Upper lobe of left lung (tissue), 6 donors: Measurements from ENCODE around the gene SPOP. TPM values are rescaled to one million over a fixed set of nuclear protein-coding genes. Genes with fewer than 3 reads are reported as not detected.
A peak's percentile ranks its signal among the peaks of the same experiment; 100 is the strongest.
"Not testable (repeated sequence)": the region's sequence is repeated elsewhere in the genome, so short reads cannot be mapped to it uniquely, and the experiment has no call there.

Source experiments
- ATAC-seq, 2 donors: fragments of 200-7000 bp; cut with Tn5 transposase; one replicate each; pipeline ENCODE4 v1.9.1; 2022; ENCODE audit warnings: mild to moderate bottlenecking in 2 of 2, moderate library complexity in 2 of 2; ENCODE audit not compliant: low FRiP score in 2 of 2
- DNase-seq, 2 donors: peaks; one replicate each; pipeline ENCODE4 v3.0.0-alpha.2; 2019 to 2020
- H3K27ac ChIP-seq, 4 donors: fragments of 200-600 bp; sonication (generic); one replicate each; pipeline ENCODE4 v1.5.1; 2016 to 2019
- H3K27me3 ChIP-seq, 4 donors: fragments of 200-600 bp; sonication (generic); one replicate each; pipeline ENCODE4 v1.5.1; 2017 to 2019
- H3K36me3 ChIP-seq, 4 donors: fragments of 200-600 bp; sonication (generic); one replicate each; pipeline ENCODE4 v1.5.1; 2016 to 2019
- H3K4me1 ChIP-seq, 4 donors: fragments of 200-600 bp; sonication (generic); one replicate each; pipeline ENCODE4 v1.5.1; 2018 to 2019
- H3K4me3 ChIP-seq, 4 donors: fragments of 200-600 bp; sonication (generic); one replicate each; pipeline ENCODE4 v1.5.1; 2017 to 2019; ENCODE audit warnings: mild to moderate bottlenecking in 2 of 4, moderate library complexity in 1 of 4
- H3K9me3 ChIP-seq, 4 donors: fragments of 200-600 bp; sonication (generic); one replicate each; pipeline ENCODE4 v1.5.1; 2018 to 2019
- EP300 ChIP-seq, 4 donors: sonication (generic); formaldehyde crosslinking; IDR thresholded peaks; one replicate each; pipeline ENCODE4 v1.5.1; 2017; ENCODE audit warnings: antibody characterized with exemption in 4 of 4, control low read depth in 2 of 4
- POLR2A ChIP-seq, 4 donors: fragments of 450-650 bp; IDR thresholded peaks; one replicate each; pipeline ENCODE4 v1.5.1; 2016 to 2017; ENCODE audit warnings: antibody characterized with exemption in 4 of 4, mild to moderate bottlenecking in 2 of 4
- POLR2AphosphoS5 ChIP-seq, 2 donors: sonication (generic); formaldehyde crosslinking; IDR thresholded peaks; one replicate each; pipeline ENCODE4 v1.5.1; 2017; ENCODE audit warnings: antibody characterized with exemption in 2 of 2
- WGBS, 2 donors: methylation state at CpG; one replicate each; pipeline ENCODE4 v1.1.5; 2017 to 2018; 5-methylcytosine and 5-hydroxymethylcytosine counted together
- total RNA-seq, 6 donors: library from RNA; depleted of rRNA in 4 of 6; stranded (reverse); fragments of >200 nt in 4 of 6; gene quantifications; one replicate each; pipeline versions ENCODE4 v1.1.0 to v1.2.1, GENCODE V29; 2016 to 2021
- TF ChIP-seq, protein P1 (sequence below), 6 experiments: fragments of 450-650 bp in 4 of 6; fragments of 200-600 bp in 2 of 6; sonication (generic) in 2 of 6; IDR thresholded peaks; one replicate each; pipeline ENCODE4 v1.5.1; 2016 to 2019; ENCODE audit warnings: antibody characterized with exemption in 6 of 6
- donor health status: DM: no; HTN: no; CAD: no; lungs with moderate emphysema.
- donor health status: DM: no; HTN: yes; CAD: no; lungs with severe emphysema.

Gene SPOP
- total RNA-seq, 6 donors from 2014 or later = 56.6 to 99.2 (median 80.4) TPM

DNA sequence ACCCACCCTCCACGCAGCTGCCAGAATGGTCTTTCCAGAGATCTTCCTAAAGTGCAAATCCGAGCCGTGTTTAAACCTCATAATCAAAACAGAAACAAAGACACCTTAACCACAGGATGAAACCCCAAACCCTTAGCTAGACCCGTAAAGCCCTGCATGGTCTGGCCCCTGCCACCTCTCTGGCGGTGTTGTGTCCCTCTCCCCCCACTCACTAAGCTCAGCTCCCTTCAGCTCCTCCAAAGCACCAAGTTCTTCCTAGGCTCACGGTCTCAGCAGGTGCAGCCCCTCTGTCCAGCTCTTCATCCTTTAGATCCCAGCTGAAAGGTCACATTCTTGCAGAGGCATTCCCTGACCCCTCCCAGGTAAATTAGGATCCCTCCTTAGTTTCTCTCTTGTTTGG is 106.6 kb downstream of the SPOP start:
- 72 to 78% methylated on average over 6 of the region's 6 CpGs for WGBS, 2 donors
- no peak for TF ChIP-seq POLR2AphosphoS5 (IDR thresholded peaks at IDR 0.05)
- TF ChIP-seq, protein P1, sequence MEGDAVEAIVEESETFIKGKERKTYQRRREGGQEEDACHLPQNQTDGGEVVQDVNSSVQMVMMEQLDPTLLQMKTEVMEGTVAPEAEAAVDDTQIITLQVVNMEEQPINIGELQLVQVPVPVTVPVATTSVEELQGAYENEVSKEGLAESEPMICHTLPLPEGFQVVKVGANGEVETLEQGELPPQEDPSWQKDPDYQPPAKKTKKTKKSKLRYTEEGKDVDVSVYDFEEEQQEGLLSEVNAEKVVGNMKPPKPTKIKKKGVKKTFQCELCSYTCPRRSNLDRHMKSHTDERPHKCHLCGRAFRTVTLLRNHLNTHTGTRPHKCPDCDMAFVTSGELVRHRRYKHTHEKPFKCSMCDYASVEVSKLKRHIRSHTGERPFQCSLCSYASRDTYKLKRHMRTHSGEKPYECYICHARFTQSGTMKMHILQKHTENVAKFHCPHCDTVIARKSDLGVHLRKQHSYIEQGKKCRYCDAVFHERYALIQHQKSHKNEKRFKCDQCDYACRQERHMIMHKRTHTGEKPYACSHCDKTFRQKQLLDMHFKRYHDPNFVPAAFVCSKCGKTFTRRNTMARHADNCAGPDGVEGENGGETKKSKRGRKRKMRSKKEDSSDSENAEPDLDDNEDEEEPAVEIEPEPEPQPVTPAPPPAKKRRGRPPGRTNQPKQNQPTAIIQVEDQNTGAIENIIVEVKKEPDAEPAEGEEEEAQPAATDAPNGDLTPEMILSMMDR (IDR thresholded peaks at IDR 0.05) = no peak
- TF ChIP-seq POLR2A (IDR thresholded peaks at IDR 0.05) = no peak
- no peak for TF ChIP-seq EP300 (IDR thresholded peaks at IDR 0.05)
- ATAC-seq = no peak
- H3K9me3 ChIP-seq = no peaks in the 10 kb centered on the region
- H3K27me3 ChIP-seq = peaks cover 0 to 6% (median 0%) of the 10 kb centered on the region in 4 donors
- H3K4me3 ChIP-seq = no peak overlapping the region
- no peak overlapping the region for H3K27ac ChIP-seq
- no peaks in the 10 kb centered on the region for H3K36me3 ChIP-seq
- H3K4me1 ChIP-seq = peaks cover 27 to 61% (median 43%) of the 10 kb centered on the region in 4 donors
- no peak for DNase-seq

- peak overlapping the region in 3 of 4 donors; percentile 51 to 82 (median 57) for H3K27ac ChIP-seq
- peaks cover 25 to 61% (median 42%) of the 10 kb centered on the region in 4 donors for H3K4me1 ChIP-seq
- H3K36me3 ChIP-seq = no peaks in the 10 kb centered on the region
- 67 to 76% methylated on average over 5 to 11 of the region's 11 CpGs for WGBS, 2 donors
- peak in 1 of 2 donors; percentile 19 for DNase-seq
- H3K9me3 ChIP-seq = no peaks in the 10 kb centered on the region
- peak overlapping the region in 1 of 4 donors; percentile 67 for H3K4me3 ChIP-seq
- ATAC-seq = no peak
- no peak for TF ChIP-seq POLR2AphosphoS5 (IDR thresholded peaks at IDR 0.05)
- no peak for TF ChIP-seq EP300 (IDR thresholded peaks at IDR 0.05)
- TF ChIP-seq POLR2A (IDR thresholded peaks at IDR 0.05) = no peak
- TF ChIP-seq, protein P1 (IDR thresholded peaks at IDR 0.05) = no peak
- peaks cover 0 to under 1% (median 0%) of the 10 kb centered on the region in 4 donors for H3K27me3 ChIP-seq
Measured at GRCh38 chr17:49570540-49571242, 107.2 kb downstream of the SPOP start.

- ATAC-seq, H3K27me3 ChIP-seq, DNase-seq, H3K9me3 ChIP-seq, H3K36me3 ChIP-seq: not testable (repeated sequence)
- Histone ChIP-seq H3K4me1 (peaks cover 17 to 45% (median 30%) of the 10 kb centered on the region in 4 donors), H3K27ac (peak overlapping the region in 3 of 4 donors; percentile 68 to 82 (median 73)), H3K4me3 (peak overlapping the region in 2 of 4 donors; percentile 39 to 54)
- 76 to 79% methylated on average over 7 of the region's 7 CpGs for WGBS, 2 donors
Measured at GRCh38 chr17:49568695-49569047, 109.2 kb downstream of the SPOP start.

DNA sequence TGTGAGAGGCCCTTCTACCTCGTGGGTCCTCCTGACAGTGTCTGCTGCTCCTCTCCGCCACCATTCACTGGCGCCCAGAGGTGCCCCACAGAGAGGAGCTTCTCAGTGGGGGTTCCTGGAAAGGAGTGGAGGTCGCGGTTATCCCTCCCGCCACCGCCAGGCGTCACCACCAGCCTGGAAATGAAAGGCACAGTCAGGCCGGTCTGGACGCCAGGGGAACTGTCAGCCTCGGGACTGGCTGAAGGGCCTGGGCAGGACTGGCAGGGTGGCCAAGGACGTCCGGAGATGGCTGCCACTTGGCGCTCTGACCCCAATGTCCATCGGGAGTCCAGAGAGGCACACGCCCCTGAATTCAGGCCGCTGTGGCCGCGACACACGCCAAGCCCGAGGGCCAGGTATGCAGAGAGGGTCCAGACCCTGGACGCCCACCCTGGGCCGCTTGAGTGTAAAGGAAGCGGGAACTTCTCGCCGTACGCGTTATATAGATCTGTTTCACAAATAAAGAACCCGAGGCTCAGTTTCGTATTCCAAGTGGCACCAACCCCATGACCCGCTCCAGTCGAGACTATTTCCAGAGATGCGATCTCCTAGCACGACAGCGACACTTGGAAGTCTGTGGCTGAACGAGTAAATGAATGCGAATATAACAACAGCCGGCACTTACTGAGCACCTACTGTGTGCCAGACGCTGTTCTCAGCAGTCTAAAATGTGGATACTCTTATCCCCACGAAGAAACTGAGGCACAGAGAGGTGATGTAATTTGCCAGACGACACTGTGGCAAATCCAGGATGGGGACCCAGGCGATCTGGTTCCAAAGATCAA is 109.8 kb downstream of the SPOP start:
- Histone ChIP-seq H3K4me1 (peaks cover 17 to 43% (median 30%) of the 10 kb centered on the region in 4 donors), H3K9me3 (no peaks in the 10 kb centered on the region), H3K27ac (peak overlapping the region; percentile 66 to 82 (median 70)), H3K27me3 (no peaks in the 10 kb centered on the region), H3K36me3 (no peaks in the 10 kb centered on the region), H3K4me3 (peak overlapping the region in 3 of 4 donors; percentile 39 to 54 (median 50))
- DNase-seq = peak; percentile 93 to 97
- ATAC-seq = peak; percentile 90
- WGBS, 2 donors = 13 to 23% methylated on average over 30 to 41 of the region's 42 CpGs
- TF ChIP-seq, protein P1 (IDR thresholded peaks at IDR 0.05) = peak; percentile 94 to 99 (median 98)
- no peak for TF ChIP-seq EP300 (IDR thresholded peaks at IDR 0.05)
- peak; percentile 21 to 40 for TF ChIP-seq POLR2AphosphoS5 (IDR thresholded peaks at IDR 0.05)
- TF ChIP-seq POLR2A (IDR thresholded peaks at IDR 0.05) = peak in 1 of 4 donors; percentile 15

- Histone ChIP-seq H3K27me3 (no peaks in the 10 kb centered on the region), H3K4me1 (peaks cover 17 to 43% (median 30%) of the 10 kb centered on the region in 4 donors), H3K36me3 (no peaks in the 10 kb centered on the region), H3K27ac (peak overlapping the region in 3 of 4 donors; percentile 45 to 82 (median 58)), H3K9me3 (no peaks in the 10 kb centered on the region), H3K4me3 (no peak overlapping the region)
- TF ChIP-seq POLR2A (IDR thresholded peaks at IDR 0.05) = no peak
- no peak for TF ChIP-seq EP300 (IDR thresholded peaks at IDR 0.05)
- TF ChIP-seq, protein P1 (IDR thresholded peaks at IDR 0.05) = no peak
- no peak for TF ChIP-seq POLR2AphosphoS5 (IDR thresholded peaks at IDR 0.05)
- 87 to 89% methylated on average over 4 to 9 of the region's 9 CpGs for WGBS, 2 donors
- no peak for ATAC-seq
- no peak for DNase-seq
Measured at GRCh38 chr17:49567104-49567521, 110.8 kb downstream of the SPOP start.
